Activated naive CD4-positive, alpha-beta T cell (primary cell): Measurements from ENCODE around the gene RBM17.
"Not testable (repeated sequence)": the region's sequence is repeated elsewhere in the genome, so short reads cannot be mapped to it uniquely, and the experiment has no call there.

Experiments
- DNase-seq, 4 experiments: peaks; one replicate each; lab custom pipeline; 2025; lab: John Stamatoyannopoulos, UW

Gene RBM17

GRCh38 chr10:6112893-6113292, 24.1 kb downstream of the RBM17 start:
- no peak for DNase-seq

DNA sequence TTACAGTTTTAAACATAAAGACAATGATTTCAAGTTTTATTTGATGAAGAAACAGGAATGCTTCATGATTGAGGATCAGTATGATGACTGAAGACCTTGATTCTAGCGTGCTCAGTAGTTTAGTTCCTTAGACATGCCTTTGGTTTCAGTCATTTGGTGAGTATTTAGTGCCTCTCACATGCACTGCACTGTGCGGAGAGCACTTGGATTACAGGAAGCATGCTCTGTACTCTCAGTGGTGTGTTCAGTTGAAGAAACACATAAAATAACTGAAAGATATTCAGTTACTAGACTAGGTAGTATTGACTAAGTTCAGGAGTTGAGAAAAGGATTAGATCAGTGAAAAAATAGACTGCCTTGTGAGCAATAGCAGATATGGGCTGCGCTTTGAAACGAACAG, 25.5 kb downstream of the RBM17 start:
- DNase-seq = no peak

GRCh38 chr10:6114805-6115341, 26.0 kb downstream of the RBM17 start:
- DNase-seq = no peak

DNA sequence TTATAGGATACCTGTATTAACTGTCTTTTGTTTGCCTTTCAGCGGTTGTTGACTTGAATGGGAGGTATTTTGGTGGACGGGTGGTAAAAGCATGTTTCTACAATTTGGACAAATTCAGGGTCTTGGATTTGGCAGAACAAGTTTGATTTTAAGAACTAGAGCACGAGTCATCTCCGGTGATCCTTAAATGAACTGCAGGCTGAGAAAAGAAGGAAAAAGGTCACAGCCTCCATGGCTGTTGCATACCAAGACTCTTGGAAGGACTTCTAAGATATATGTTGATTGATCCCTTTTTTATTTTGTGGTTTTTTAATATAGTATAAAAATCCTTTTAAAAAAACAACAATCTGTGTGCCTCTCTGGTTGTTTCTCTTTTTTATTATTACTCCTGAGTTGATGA, 26.6 kb downstream of the RBM17 start:
- no peak for DNase-seq

DNA sequence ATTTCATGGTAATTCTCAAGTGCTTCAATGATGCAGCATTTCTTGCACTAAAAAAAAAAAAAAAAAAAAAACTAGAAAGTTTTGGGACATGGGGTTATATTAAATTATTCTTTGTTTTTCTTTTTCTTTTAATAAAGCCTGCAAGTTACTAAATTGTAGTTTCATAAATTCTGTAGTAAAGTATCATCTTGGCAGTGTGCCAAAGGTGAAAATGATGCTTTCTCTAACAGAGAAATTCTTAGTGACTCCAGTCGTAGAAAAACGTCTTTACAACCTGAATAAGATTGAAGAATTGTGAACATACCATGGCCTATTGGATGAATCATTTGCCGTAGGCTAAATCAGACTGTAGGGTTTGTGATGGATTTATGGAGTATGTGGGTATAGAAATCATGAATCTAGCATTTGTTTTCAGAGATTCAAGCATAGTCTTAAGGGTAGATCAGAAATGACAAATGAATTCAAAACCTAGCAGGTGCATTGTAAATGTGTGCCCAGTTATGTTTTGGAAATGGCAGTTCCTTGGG, 27.1 kb downstream of the RBM17 start:
- no peak for DNase-seq

DNA sequence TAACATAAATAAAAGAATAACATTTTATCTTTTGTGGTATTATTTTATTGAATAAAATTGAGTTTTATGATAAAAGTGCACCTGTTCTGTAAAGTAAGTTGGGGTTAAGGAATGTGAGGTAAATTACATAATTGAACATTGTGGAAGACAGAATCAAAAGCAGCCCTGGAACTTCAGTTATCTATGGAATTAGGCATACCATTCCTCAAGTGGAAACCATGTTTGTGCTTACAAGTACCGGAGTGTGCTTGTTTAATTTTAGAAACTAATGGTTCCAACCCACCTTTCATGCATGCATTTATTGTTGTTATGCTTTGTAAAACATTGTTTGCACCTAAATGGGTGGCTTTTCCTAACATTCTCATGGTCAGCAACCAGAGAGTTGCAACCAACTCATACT, 28.0 kb downstream of the RBM17 start:
- no peak for DNase-seq

GRCh38 chr10:6117711-6118110, 28.9 kb downstream of the RBM17 start:
- DNase-seq = no peak

GRCh38 chr10:6119423-6119822, 30.6 kb downstream of the RBM17 start:
- no peak for DNase-seq

DNA sequence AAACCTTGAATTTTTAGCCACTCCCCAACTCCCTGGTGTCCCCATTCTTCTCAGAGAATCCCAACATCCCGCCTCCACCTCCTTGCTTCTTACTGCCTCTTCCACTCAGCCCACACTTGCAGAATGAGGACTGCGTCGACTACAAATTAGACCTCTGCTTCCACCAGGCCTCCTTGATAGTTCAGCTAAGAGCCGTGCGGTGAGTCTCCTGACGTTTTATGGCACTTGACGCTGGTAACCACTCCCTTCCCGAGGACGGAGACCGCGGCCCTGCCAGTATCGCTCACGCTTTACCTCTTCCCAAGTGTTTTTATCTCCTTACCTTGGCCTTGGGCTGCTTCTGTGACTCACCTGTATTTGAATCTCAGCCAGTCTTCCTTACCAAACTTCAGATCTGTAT, 31.1 kb downstream of the RBM17 start:
- DNase-seq = no peak

- no peak for DNase-seq
Measured at GRCh38 chr10:6120691-6121090, 31.9 kb downstream of the RBM17 start.

DNA sequence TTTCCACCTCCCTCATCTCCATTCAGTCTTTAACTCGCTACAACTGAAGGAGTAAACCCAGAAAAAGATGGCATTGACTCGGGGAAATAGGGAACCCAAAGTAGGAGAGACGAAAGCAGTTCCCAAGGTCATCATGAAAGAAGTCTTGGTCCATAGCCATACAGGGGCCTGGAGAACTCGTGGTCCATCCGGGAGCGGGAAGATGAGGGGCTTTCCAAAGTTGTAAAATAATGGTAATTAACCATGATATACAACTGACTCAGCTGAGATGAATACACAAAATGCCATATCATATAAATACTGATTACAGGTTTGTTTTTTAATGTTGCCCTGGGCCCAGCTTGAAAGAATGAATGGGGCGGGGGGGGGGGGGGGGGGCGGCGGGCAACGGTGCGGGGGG, 32.3 kb downstream of the RBM17 start:
- DNase-seq = no peak

DNA sequence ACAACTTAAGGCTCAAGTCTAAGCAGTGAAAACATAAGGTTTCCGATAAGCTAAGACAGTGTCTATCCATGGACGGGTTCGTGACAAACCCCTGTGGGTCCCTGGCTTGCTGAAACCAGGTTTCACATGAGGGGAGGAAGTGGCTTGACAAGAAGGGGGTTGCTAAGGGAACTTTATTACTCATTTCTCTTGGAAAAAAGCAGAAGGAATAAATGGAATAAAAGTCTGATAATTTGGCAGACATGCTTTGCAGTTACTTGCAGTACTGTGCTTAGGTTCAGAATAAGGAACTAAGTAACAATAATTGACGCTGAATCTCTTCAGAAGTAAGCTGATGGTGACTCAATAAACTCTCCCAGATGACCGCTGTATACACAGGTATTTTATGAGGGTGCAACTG, 34.7 kb downstream of the RBM17 start:
- no peak for DNase-seq

DNA sequence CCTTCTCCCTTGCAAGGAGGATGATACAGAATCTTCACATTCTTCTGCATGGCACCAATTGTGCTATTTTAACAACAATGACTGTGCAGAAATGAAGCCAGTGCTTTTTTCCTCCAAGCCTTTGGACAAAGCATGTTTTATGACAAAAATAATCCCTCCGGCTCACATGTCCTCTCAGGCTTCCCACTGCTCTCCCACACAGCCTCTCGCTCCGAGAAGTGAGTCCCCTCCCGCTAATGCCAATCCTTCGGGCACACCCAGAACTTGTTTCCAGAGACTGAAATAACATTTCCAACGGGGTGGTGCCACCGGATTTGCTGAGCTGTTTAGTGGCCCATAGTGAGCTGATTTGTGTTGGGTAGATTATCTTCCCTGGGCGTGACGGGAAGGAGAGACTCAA, 35.8 kb downstream of the RBM17 start:
- DNase-seq = no peak

- DNase-seq = not testable (repeated sequence)
Measured at GRCh38 chr10:6127461-6127860, 38.6 kb downstream of the RBM17 start.

GRCh38 chr10:6128087-6128486, 39.3 kb downstream of the RBM17 start:
- DNase-seq = no peak

DNA sequence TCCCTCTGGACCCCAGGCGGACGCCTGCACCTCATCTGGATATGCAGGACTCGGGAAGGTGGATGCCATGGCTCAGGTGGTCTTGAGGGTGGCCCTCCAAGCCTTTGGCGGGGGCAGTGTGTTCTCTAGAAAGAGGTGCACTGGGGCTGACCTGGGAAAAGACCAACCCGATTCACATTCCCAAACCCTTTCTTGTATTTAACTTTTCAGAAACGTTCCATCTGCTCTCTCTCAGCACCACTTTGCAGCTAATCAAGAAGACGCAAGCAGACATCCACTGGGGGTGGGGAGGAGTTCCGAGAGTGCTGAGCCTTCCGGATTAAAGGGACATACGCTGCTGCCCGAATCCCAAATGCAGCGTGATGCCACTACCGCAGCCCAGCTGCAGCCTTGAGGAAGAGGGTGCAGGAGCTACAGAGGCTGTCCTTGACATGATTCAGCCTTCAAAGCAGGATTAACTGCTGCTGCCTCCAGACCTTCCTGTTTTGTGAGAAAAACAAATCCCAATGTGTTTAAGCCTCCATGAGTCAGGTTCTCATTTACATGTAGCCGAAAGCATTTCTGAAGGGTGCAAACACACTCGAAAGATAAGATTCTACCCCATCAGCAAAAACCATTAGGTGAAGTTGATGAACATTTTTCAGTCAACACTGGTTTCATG, 39.9 kb downstream of the RBM17 start:
- DNase-seq = no peak

GRCh38 chr10:6130848-6131470, 42.1 kb downstream of the RBM17 start:
- DNase-seq = no peak

GRCh38 chr10:6133331-6134098, 44.7 kb downstream of the RBM17 start:
- no peak for DNase-seq

- DNase-seq = no peak
Measured at GRCh38 chr10:6134099-6134823, 45.4 kb downstream of the RBM17 start.

GRCh38 chr10:6135039-6135438, 46.2 kb downstream of the RBM17 start:
- DNase-seq = no peak

- no peak for DNase-seq
Measured at GRCh38 chr10:6135589-6136168, 46.8 kb downstream of the RBM17 start.
